Fibroblast of villous mesenchyme (primary cell): ENCODE results near the gene ZKSCAN2. TPM values are rescaled to one million over a fixed set of nuclear protein-coding genes. Genes with fewer than 3 reads are reported as not detected.
A peak's percentile ranks its signal among the peaks of the same experiment; 100 is the strongest.

Source experiments
- DNase-seq: peaks from one replicate; pipeline ENCODE4 v3.0.0-alpha.2; 2010; ENCODE audit warnings: low read depth
- H3K4me3 ChIP-seq: 2 replicates; pipeline ENCODE4 v1.5.1; 2011; ENCODE audit warnings: low read depth, mild to moderate bottlenecking, low read length
- total RNA-seq: library from RNA; depleted of rRNA; stranded (reverse); fragments of >200 nt; gene quantifications from 2 replicates; pipeline ENCODE4 v1.2.3, GENCODE V29; 2012
- TF ChIP-seq, protein P1 (sequence below): IDR thresholded peaks from 2 replicates; pipeline ENCODE4 v1.5.1; 2012; ENCODE audit warnings: low read depth, mild to moderate bottlenecking, low read length; ENCODE audit not compliant: insufficient read depth

ZKSCAN2 gene
- total RNA-seq, 1 donor, result 6.0 TPM

DNA sequence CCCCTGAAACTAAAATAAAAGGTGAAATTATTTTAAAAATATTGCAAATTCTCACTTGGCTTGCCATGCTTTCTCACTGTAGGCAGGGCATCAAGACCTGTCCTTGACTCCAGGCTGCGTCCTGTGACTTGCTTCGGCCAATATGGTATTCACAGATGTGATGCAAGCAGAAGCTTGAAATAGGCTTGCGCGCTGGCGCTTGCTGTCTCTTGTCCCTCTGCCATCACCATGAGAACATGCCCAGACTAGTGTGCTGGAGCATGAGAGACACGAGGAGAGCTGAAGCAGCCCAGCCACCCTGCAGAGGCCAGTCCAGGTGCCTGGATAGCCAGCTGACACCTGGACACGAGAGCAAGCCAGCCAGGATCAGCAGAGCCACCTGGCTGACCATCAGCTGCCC is 21.8 kb upstream of the ZKSCAN2 start:
- DNase-seq, result no peak
- TF ChIP-seq, protein P1, sequence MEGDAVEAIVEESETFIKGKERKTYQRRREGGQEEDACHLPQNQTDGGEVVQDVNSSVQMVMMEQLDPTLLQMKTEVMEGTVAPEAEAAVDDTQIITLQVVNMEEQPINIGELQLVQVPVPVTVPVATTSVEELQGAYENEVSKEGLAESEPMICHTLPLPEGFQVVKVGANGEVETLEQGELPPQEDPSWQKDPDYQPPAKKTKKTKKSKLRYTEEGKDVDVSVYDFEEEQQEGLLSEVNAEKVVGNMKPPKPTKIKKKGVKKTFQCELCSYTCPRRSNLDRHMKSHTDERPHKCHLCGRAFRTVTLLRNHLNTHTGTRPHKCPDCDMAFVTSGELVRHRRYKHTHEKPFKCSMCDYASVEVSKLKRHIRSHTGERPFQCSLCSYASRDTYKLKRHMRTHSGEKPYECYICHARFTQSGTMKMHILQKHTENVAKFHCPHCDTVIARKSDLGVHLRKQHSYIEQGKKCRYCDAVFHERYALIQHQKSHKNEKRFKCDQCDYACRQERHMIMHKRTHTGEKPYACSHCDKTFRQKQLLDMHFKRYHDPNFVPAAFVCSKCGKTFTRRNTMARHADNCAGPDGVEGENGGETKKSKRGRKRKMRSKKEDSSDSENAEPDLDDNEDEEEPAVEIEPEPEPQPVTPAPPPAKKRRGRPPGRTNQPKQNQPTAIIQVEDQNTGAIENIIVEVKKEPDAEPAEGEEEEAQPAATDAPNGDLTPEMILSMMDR, result no peak

DNA sequence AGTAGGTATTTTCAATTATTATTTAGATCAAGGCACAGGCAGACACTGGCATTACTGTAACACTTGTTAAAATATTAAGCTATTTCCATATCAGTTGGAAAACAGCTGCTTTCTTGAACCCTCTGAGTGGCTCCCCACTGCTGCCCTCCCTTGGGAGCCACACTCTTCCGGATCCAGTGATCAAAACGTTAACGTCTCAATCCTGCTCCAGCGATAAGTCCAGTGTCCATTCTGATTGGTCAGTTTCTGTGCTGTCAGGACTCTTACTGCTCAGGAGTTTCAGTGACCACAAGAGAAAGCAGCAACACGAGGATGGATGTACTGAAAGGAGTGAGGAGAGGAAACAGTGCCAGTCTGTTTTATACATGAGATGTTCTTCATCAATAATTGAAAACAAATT is 13.8 kb upstream of the ZKSCAN2 start:
- TF ChIP-seq, protein P1, result no peak
- H3K4me3 ChIP-seq, result no peak overlapping the region
- DNase-seq, result no peak

More for the DNA sequence above, 21.8 kb upstream of the ZKSCAN2 start:
- H3K4me3 ChIP-seq, result no peak overlapping the region

DNA sequence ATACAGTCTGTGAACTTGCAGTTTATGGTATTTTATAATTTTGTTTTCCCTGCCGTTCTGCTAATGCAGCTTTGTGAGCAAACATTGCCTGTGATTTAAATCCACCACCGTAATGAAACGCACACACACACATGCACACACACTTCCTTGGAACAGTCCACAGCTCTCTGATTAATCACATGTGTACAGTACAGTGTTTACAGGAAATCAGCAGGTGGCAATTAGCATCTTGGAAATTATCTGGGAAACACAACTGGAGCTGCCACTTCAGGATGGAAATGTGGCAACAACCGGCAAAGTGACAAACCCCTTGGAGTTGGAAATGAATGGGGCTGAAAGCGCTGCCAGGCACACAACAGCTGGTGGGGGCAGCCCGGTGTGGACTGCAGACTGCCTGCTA is 12.9 kb upstream of the ZKSCAN2 start:
- DNase-seq, result no peak
- TF ChIP-seq, protein P1, result no peak
- no peak overlapping the region for H3K4me3 ChIP-seq

DNA sequence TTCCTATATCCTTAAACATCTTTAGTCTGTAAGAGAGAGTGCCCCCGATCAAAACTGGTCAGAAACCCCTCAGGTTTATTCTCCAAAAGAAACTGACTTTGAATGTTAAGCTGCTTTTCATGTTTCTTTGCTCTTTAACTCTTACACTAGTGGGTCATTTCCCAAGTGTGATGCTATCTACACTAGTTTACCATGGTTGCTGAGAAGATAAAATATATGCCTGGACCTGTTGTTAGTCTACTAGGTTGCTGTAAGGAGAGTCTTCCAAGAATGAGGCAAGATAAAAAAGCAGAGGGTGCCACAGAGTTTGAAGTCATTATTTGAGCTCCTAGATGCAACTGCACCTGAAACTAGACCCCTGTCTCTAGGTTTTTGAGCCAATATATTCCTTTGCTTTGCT is 12.2 kb upstream of the ZKSCAN2 start:
- TF ChIP-seq, protein P1, result no peak
- DNase-seq, result no peak
- no peak overlapping the region for H3K4me3 ChIP-seq

DNA sequence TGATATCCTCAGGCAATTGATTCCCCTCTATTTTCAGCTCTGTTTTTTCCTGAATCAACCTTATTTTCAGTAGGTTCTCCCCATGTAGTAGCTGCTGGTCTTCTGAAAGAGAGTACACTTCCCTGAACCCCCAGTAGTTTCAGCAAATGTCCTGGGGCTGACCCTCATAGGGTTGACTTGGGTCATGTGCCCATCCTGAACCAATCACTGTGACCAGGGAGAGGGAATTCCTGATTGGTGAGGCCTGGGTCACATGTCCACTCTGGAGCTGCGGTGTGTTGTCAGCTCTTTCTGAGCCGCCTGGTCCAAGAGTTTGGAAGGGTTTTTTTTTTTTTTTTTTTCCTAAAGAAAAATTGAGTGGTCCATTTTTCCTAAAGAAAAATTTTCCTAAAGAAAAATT is 8.3 kb upstream of the ZKSCAN2 start:
- DNase-seq, result no peak
- TF ChIP-seq, protein P1, result no peak
- no peak overlapping the region for H3K4me3 ChIP-seq

DNA sequence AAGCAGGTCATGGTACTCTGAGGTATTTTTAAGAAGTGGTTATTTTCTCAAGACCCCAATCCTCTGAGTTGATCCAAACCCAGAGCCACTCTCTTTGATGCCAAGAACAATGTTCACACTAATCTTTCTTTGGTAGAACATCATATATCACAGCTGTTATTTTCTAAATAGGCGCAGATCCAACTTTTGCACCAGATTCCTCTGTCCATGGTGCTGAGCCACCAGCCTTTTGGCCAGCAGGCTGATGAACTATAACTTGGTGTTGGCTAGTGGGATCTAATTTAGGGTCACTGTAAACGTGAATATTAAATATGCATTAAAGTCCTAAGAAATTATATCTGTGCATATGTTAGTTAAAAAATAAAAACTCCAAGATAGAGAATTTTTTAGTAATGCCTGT is 7.0 kb upstream of the ZKSCAN2 start:
- H3K4me3 ChIP-seq, result no peak overlapping the region
- TF ChIP-seq, protein P1, result no peak
- peak; percentile 10 for DNase-seq

DNA sequence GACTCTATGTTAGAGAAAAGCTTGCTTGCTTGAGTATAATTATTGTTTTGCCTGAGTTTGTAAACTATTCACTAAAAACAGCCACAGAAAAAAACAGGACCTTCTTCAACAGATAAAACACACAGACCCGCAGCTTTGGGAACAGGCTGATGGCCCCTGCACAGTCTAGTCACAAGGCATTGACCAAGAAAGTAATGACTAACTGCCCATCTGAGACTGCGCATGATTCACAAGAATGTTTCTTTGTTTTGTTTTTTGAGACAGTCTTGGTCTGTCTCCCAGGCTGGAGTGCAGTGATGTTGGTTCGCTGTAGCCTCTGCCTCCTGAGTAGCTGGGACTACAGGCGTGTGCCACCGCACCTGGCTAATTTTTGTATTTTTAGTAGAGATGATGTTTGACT is 2.8 kb upstream of the ZKSCAN2 start:
- peak; percentile 14 for DNase-seq
- TF ChIP-seq, protein P1, result no peak
- H3K4me3 ChIP-seq, result no peak overlapping the region
